Sigmoid colon (tissue), 7 donors: Measurements from ENCODE around the gene TADA2A. TPM values are rescaled to one million over a fixed set of nuclear protein-coding genes. Genes with fewer than 3 reads are reported as not detected.
"Not testable (repeated sequence)": the region's sequence is repeated elsewhere in the genome, so short reads cannot be mapped to it uniquely, and the experiment has no call there.

Source experiments
- DNase-seq: peaks from one replicate; pipeline ENCODE4 v3.0.0-alpha.2; 2019
- H3K27ac ChIP-seq, 4 donors: fragments of 200-600 bp; sonication (generic); one replicate each; pipeline ENCODE4 v1.5.1; 2016 to 2019; ENCODE audit warnings: mild to moderate bottlenecking in 1 of 4
- H3K27me3 ChIP-seq, 3 donors: fragments of 200-600 bp; sonication (generic); one replicate each; pipeline ENCODE4 v1.5.1; 2019; ENCODE audit warnings: mild to moderate bottlenecking in 1 of 3
- H3K36me3 ChIP-seq, 4 donors: fragments of 200-600 bp; sonication (generic); one replicate each; pipeline ENCODE4 v1.5.1; 2016 to 2019
- H3K4me1 ChIP-seq, 4 donors: fragments of 200-600 bp; sonication (generic); one replicate each; pipeline ENCODE4 v1.5.1; 2017 to 2019
- H3K4me3 ChIP-seq, 4 donors: fragments of 200-600 bp; sonication (generic); one replicate each; pipeline ENCODE4 v1.5.1; 2017 to 2019; ENCODE audit warnings: mild to moderate bottlenecking in 2 of 4, moderate library complexity in 1 of 4
- H3K9me3 ChIP-seq, 4 donors: fragments of 200-600 bp in 3 of 4; sonication (generic) in 3 of 4; one replicate each; pipeline versions ENCODE4 v1.5.1 to v1.6.1; 2013 to 2019
- CTCF ChIP-seq, 4 experiments: fragments of 450-650 bp in 3 of 4; fragments of 200-600 bp in 1 of 4; IDR thresholded peaks; one replicate each; pipeline ENCODE4 v1.5.1; 2016 to 2019; ENCODE audit warnings: antibody characterized with exemption in 4 of 4, mild to moderate bottlenecking in 3 of 4, moderate library complexity in 2 of 4
- EP300 ChIP-seq, 4 donors: sonication (generic); formaldehyde crosslinking; IDR thresholded peaks; one replicate each; pipeline ENCODE4 v1.6.1; 2017; ENCODE audit warnings: antibody characterized with exemption in 4 of 4
- POLR2A ChIP-seq, 2 donors: fragments of 450-650 bp; IDR thresholded peaks; one replicate each; pipeline ENCODE4 v1.6.1; 2016; ENCODE audit warnings: antibody characterized with exemption in 2 of 2, mild to moderate bottlenecking in 2 of 2, moderate library complexity in 2 of 2
- POLR2AphosphoS5 ChIP-seq, 4 donors: sonication (generic); formaldehyde crosslinking; IDR thresholded peaks; one replicate each; pipeline ENCODE4 v1.6.1; 2017; ENCODE audit warnings: antibody characterized with exemption in 4 of 4
- WGBS, 2 donors: extraction: QIAGEN DNeasy Blood & Tissue Kit; methylation state at CpG; one replicate each; pipeline ENCODE4 v1.1.7; 2013; 5-methylcytosine and 5-hydroxymethylcytosine counted together
- intact Hi-C: fragments of 100-400 bp; cut with DNase I; formaldehyde crosslinking; loops from one replicate; pipeline ENCODE4 v1.15.1; 2023
- polyA plus RNA-seq, 3 donors: library from polyadenylated mRNA; stranded (reverse); fragments of 200-250 nt; gene quantifications; one replicate each; pipeline ENCODE4 v1.2.3, GENCODE V29; 2013
- total RNA-seq, 4 donors: library from RNA; depleted of rRNA; stranded (reverse); fragments of >200 nt; gene quantifications; one replicate each; pipeline ENCODE4 v1.1.0, GENCODE V29; 2016
- donor health status: healthy with polysubstance abuse.
- donor health status: Bipolar disorder and iron deficiency.
- donor health status: healthy.

Gene TADA2A
- total and polyA plus RNA-seq, 7 donors: 7.2 to 22.7 (median 15.0) TPM

- DNase-seq: no peak
Measured at GRCh38 chr17:37450112-37450511, 43.4 kb downstream of the TADA2A start.

GRCh38 chr17:37457801-37458200 is 51.1 kb downstream of the TADA2A start:
- intact Hi-C loops, DNase-seq, H3K4me3 ChIP-seq, H3K4me1 ChIP-seq, H3K27me3 ChIP-seq, H3K27ac ChIP-seq, H3K9me3 ChIP-seq: not testable (repeated sequence)
- peaks cover 0 to 31% (median 0%) of the 10 kb centered on the region in 4 donors for H3K36me3 ChIP-seq
- WGBS, 2 donors: 63 to 97% methylated on average over 3 of the region's 3 CpGs

More at GRCh38 chr17:37450112-37450511, 43.4 kb downstream of the TADA2A start:
- peaks cover 0 to 44% (median 2%) of the 10 kb centered on the region in 4 donors for H3K36me3 ChIP-seq
- intact Hi-C loops: no loop called here
- H3K4me1 ChIP-seq: peaks cover 0 to 10% (median 4%) of the 10 kb centered on the region in 4 donors
- WGBS, 2 donors: 93 to 95% methylated on average over 6 of the region's 6 CpGs
- TF ChIP-seq POLR2AphosphoS5 (IDR thresholded peaks at IDR 0.05) (no peak), EP300 (IDR thresholded peaks at IDR 0.05) (no peak), CTCF (IDR thresholded peaks at IDR 0.05) (no peak), POLR2A (IDR thresholded peaks at IDR 0.05) (no peak)
- H3K27ac ChIP-seq: no peak overlapping the region
- no peaks in the 10 kb centered on the region for H3K9me3 ChIP-seq
- no peak overlapping the region for H3K4me3 ChIP-seq
- no peaks in the 10 kb centered on the region for H3K27me3 ChIP-seq

- WGBS, 2 donors: 96 to 99% methylated on average over 3 of the region's 3 CpGs
- Histone ChIP-seq H3K4me1 (no peaks in the 10 kb centered on the region), H3K36me3 (peaks cover 0 to 39% (median 0%) of the 10 kb centered on the region in 4 donors), H3K27ac (no peak overlapping the region), H3K9me3 (no peaks in the 10 kb centered on the region), H3K27me3 (no peaks in the 10 kb centered on the region), H3K4me3 (no peak overlapping the region)
- intact Hi-C loops: no loop called here
- TF ChIP-seq POLR2A (IDR thresholded peaks at IDR 0.05) (no peak), CTCF (IDR thresholded peaks at IDR 0.05) (no peak), EP300 (IDR thresholded peaks at IDR 0.05) (no peak)
- no peak for DNase-seq
Measured at GRCh38 chr17:37458805-37459204, 52.1 kb downstream of the TADA2A start.

- no peak for TF ChIP-seq POLR2AphosphoS5 (IDR thresholded peaks at IDR 0.05)
- no peak for DNase-seq
- WGBS, 2 donors: 81 to 88% methylated on average over 3 of the region's 3 CpGs
- no peak overlapping the region for H3K27ac ChIP-seq
- H3K27me3 ChIP-seq: no peaks in the 10 kb centered on the region
- H3K4me3 ChIP-seq: no peak overlapping the region
- no peaks in the 10 kb centered on the region for H3K4me1 ChIP-seq
- no peaks in the 10 kb centered on the region for H3K9me3 ChIP-seq
- H3K36me3 ChIP-seq: peaks cover 0 to 66% (median 6%) of the 10 kb centered on the region in 4 donors
- intact Hi-C loops: no loop called here
Measured at GRCh38 chr17:37461668-37462067, 55.0 kb downstream of the TADA2A start.

GRCh38 chr17:37462492-37462891 is 55.8 kb downstream of the TADA2A start:
- Histone ChIP-seq H3K4me3 (no peak overlapping the region), H3K27me3 (no peaks in the 10 kb centered on the region), H3K27ac (no peak overlapping the region), H3K36me3 (peaks cover 3 to 74% (median 7%) of the 10 kb centered on the region in 4 donors), H3K9me3 (no peaks in the 10 kb centered on the region), H3K4me1 (no peaks in the 10 kb centered on the region)
- WGBS, 2 donors: 98 to 99% methylated on average over 5 of the region's 5 CpGs
- intact Hi-C loops: no loop called here
- no peak for DNase-seq
- TF ChIP-seq EP300 (IDR thresholded peaks at IDR 0.05) (no peak), POLR2A (IDR thresholded peaks at IDR 0.05) (no peak), CTCF (IDR thresholded peaks at IDR 0.05) (no peak), POLR2AphosphoS5 (IDR thresholded peaks at IDR 0.05) (no peak)

- intact Hi-C loops: no loop called here
- TF ChIP-seq CTCF (IDR thresholded peaks at IDR 0.05): no peak
- no peak for TF ChIP-seq POLR2A (IDR thresholded peaks at IDR 0.05)
- TF ChIP-seq POLR2AphosphoS5 (IDR thresholded peaks at IDR 0.05): no peak
- no peak for TF ChIP-seq EP300 (IDR thresholded peaks at IDR 0.05)
- peaks cover 3 to 80% (median 8%) of the 10 kb centered on the region in 4 donors for H3K36me3 ChIP-seq
Measured at GRCh38 chr17:37463039-37463438, 56.4 kb downstream of the TADA2A start.

More at GRCh38 chr17:37463039-37463438, 56.4 kb downstream of the TADA2A start:
- Histone ChIP-seq H3K27ac (no peak overlapping the region), H3K9me3 (no peaks in the 10 kb centered on the region), H3K4me1 (no peaks in the 10 kb centered on the region), H3K4me3 (no peak overlapping the region), H3K27me3 (no peaks in the 10 kb centered on the region)
- 93 to 94% methylated on average over 3 of the region's 3 CpGs for whole genome bisulfite sequencing, 2 donors
- no peak for DNase-seq
